Lung (tissue), 12 donors: ENCODE data around the gene CTAGE9. TPM values are rescaled to one million over a fixed set of nuclear protein-coding genes. Genes with fewer than 3 reads are reported as not detected.
"Not testable (repeated sequence)": the region's sequence is repeated elsewhere in the genome, so short reads cannot be mapped to it uniquely, and the experiment has no call there.

Experiments used
- ATAC-seq: fragments of 200-7000 bp; cut with Tn5 transposase; one replicate; pipeline ENCODE4 v1.9.1; 2020; ENCODE audit warnings: moderate number of reproducible peaks; ENCODE audit not compliant: insufficient read depth, low FRiP score
- DNase-seq, 3 donors: peaks; one replicate each; pipeline ENCODE4 v3.0.0-alpha.2; 2013 to 2017
- H3K27ac ChIP-seq, 2 donors: one replicate each; pipeline ENCODE4 v1.5.1; 2013; ENCODE audit warnings: mild to moderate bottlenecking in 2 of 2, moderate library complexity in 2 of 2, control low read depth in 1 of 2, inconsistent platforms in 1 of 2, low read depth in 1 of 2, low read length in 1 of 2
- H3K27me3 ChIP-seq, 3 donors: one replicate each; pipeline ENCODE4 v1.5.1; 2013; ENCODE audit warnings: low read length in 2 of 3; ENCODE audit not compliant: control insufficient read depth in 3 of 3, insufficient read depth in 3 of 3
- H3K36me3 ChIP-seq, 4 donors: one replicate each; pipeline ENCODE4 v1.5.1; 2013; ENCODE audit warnings: low read length in 4 of 4, mild to moderate bottlenecking in 1 of 4, moderate library complexity in 1 of 4; ENCODE audit not compliant: control insufficient read depth in 4 of 4, insufficient read depth in 4 of 4
- H3K4me1 ChIP-seq, 5 donors: one replicate each; pipeline ENCODE4 v1.5.1; 2013; ENCODE audit warnings: low read length in 5 of 5, mild to moderate bottlenecking in 2 of 5, moderate library complexity in 1 of 5; ENCODE audit not compliant: control insufficient read depth in 5 of 5, insufficient read depth in 5 of 5
- H3K4me3 ChIP-seq: one replicate; pipeline ENCODE4 v1.5.1; 2013; ENCODE audit warnings: mild to moderate bottlenecking, control low read depth, moderate library complexity
- H3K9ac ChIP-seq, 2 donors: one replicate each; pipeline ENCODE4 v1.5.1; 2013; ENCODE audit warnings: low read length in 2 of 2, control low read depth in 1 of 2; ENCODE audit not compliant: insufficient read depth in 1 of 2
- H3K9me3 ChIP-seq, 4 donors: one replicate each; pipeline ENCODE4 v1.5.1; 2013; ENCODE audit warnings: low read length in 3 of 4, mild to moderate bottlenecking in 1 of 4, moderate library complexity in 1 of 4; ENCODE audit not compliant: control insufficient read depth in 4 of 4, insufficient read depth in 3 of 4
- CTCF ChIP-seq: IDR thresholded peaks from 2 replicates; pipeline ENCODE4 v1.5.1; 2012; ENCODE audit warnings: mild to moderate bottlenecking; ENCODE audit errors: control extremely low read depth, extremely low read depth
- WGBS, 2 donors: extraction: QIAGEN DNeasy Blood & Tissue Kit; methylation state at CpG; one replicate each; pipeline ENCODE4 v1.1.7; 2013; 5-methylcytosine and 5-hydroxymethylcytosine counted together
- polyA plus RNA-seq, 2 donors: library from polyadenylated mRNA; stranded (reverse); fragments of 200-250 nt; gene quantifications; one replicate each; pipeline ENCODE4 v1.2.1, GENCODE V29; 2013
- total RNA-seq, 2 donors: library from RNA; depleted of rRNA in 1 of 2; stranded (reverse); fragments of >200 nt in 1 of 2; gene quantifications; one replicate each; pipeline ENCODE4 v1.2.1, GENCODE V29; 2014 to 2021
- donor health status: control.
- donor health status: control.
- donor health status: Bipolar disorder and iron deficiency.
- donor health status: healthy.
- donor health status: DM: yes; HTN: yes; CAD: no.

Gene CTAGE9
- total and polyA plus RNA-seq, 4 donors = not detected

GRCh38 chr6:131724114-131724513 lies 13.3 kb upstream of the CTAGE9 start:
- Histone ChIP-seq H3K27me3 (no peaks in the 10 kb centered on the region), H3K36me3 (no peaks in the 10 kb centered on the region), H3K4me1 (no peaks in the 10 kb centered on the region), H3K4me3 (no peak overlapping the region), H3K9me3 (no peaks in the 10 kb centered on the region), H3K27ac (no peak overlapping the region), H3K9ac (no peak overlapping the region)
- no peak for ATAC-seq
- 78 to 85% methylated on average over 2 of the region's 2 CpGs for WGBS, 2 donors
- TF ChIP-seq CTCF = no peak
- DNase-seq = no peak

- H3K27ac ChIP-seq = no peak overlapping the region
- no peak overlapping the region for H3K4me3 ChIP-seq
- WGBS, 2 donors = 83 to 89% methylated on average over 2 of the region's 2 CpGs
- no peaks in the 10 kb centered on the region for H3K27me3 ChIP-seq
- H3K4me1 ChIP-seq = no peaks in the 10 kb centered on the region
- no peak overlapping the region for H3K9ac ChIP-seq
- no peaks in the 10 kb centered on the region for H3K36me3 ChIP-seq
- DNase-seq = no peak
- TF ChIP-seq CTCF = no peak
- ATAC-seq = no peak
- H3K9me3 ChIP-seq = no peaks in the 10 kb centered on the region
Measured at GRCh38 chr6:131721161-131721560, 10.3 kb upstream of the CTAGE9 start.

GRCh38 chr6:131717836-131718542 lies 7.2 kb upstream of the CTAGE9 start:
- Histone ChIP-seq H3K9ac (no peak overlapping the region), H3K27ac (no peak overlapping the region), H3K36me3 (no peaks in the 10 kb centered on the region), H3K4me1 (no peaks in the 10 kb centered on the region), H3K27me3 (no peaks in the 10 kb centered on the region), H3K4me3 (no peak overlapping the region), H3K9me3 (no peaks in the 10 kb centered on the region)
- no peak for DNase-seq
- WGBS, 2 donors = 87 to 94% methylated on average over 3 of the region's 3 CpGs
- no peak for ATAC-seq
- no peak for TF ChIP-seq CTCF

GRCh38 chr6:131715567-131715966 lies 4.8 kb upstream of the CTAGE9 start:
- 81 to 96% methylated on average over 5 to 6 of the region's 6 CpGs for WGBS, 2 donors
- ATAC-seq, H3K27ac ChIP-seq, H3K36me3 ChIP-seq, DNase-seq, H3K4me1 ChIP-seq, H3K9ac ChIP-seq, H3K4me3 ChIP-seq, H3K9me3 ChIP-seq, H3K27me3 ChIP-seq: not testable (repeated sequence)

GRCh38 chr6:131703905-131704304 lies 6.9 kb downstream of the CTAGE9 start:
- not testable (repeated sequence) for H3K27ac ChIP-seq, H3K9ac ChIP-seq, ATAC-seq, H3K9me3 ChIP-seq, DNase-seq, H3K4me1 ChIP-seq, H3K27me3 ChIP-seq, H3K4me3 ChIP-seq, H3K36me3 ChIP-seq
- WGBS, 2 donors = no CpG with 5 or more reads among the region's 2 CpGs

GRCh38 chr6:131700851-131701250 lies 10.0 kb downstream of the CTAGE9 start:
- H3K27me3 ChIP-seq, DNase-seq, H3K36me3 ChIP-seq, H3K4me3 ChIP-seq, H3K9me3 ChIP-seq, H3K27ac ChIP-seq, H3K4me1 ChIP-seq, H3K9ac ChIP-seq, ATAC-seq: not testable (repeated sequence)
- WGBS, 2 donors = no CpG with 5 or more reads among the region's 14 CpGs
